ENCODE measurements around the gene ETFA.

Gene ETFA

DNA sequence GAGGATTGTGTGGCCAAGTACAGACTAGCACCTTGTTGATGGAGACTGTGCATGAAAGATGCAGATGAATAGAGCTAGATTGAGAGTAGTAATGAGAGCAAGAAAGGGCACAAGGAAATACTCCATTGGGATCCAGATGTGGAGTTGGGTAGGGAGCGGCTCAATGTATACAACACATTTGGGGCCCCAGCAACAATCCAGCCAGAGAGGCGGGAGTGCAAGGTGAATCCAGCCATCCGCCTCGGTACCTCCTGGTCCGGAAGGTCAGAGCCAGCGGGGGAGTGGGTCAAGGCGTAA is 34.3 kb upstream of the ETFA start:
- CTCF ChIA-PET, result interaction anchor here (1.7 to 3.1 kb wide), 3 partner anchors 9 to 154 kb away, joined by 5 to 8 read pairs (median 7); no protein-coding TSS in a partner anchor
- POLR2A ChIA-PET, result interaction anchor here (3.1 kb wide), 1 partner anchor 9 kb away, joined by 16 read pairs; the partner anchor contains the start of gene ISL2
- no peak for DNase-seq (ENCODE audit: low read depth, low spot score)
- TF ChIP-seq, protein P1, sequence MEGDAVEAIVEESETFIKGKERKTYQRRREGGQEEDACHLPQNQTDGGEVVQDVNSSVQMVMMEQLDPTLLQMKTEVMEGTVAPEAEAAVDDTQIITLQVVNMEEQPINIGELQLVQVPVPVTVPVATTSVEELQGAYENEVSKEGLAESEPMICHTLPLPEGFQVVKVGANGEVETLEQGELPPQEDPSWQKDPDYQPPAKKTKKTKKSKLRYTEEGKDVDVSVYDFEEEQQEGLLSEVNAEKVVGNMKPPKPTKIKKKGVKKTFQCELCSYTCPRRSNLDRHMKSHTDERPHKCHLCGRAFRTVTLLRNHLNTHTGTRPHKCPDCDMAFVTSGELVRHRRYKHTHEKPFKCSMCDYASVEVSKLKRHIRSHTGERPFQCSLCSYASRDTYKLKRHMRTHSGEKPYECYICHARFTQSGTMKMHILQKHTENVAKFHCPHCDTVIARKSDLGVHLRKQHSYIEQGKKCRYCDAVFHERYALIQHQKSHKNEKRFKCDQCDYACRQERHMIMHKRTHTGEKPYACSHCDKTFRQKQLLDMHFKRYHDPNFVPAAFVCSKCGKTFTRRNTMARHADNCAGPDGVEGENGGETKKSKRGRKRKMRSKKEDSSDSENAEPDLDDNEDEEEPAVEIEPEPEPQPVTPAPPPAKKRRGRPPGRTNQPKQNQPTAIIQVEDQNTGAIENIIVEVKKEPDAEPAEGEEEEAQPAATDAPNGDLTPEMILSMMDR (IDR thresholded peaks at IDR 0.05; ENCODE audit: insufficient read depth, low read length, missing control alignments), result no peak
- H3K4me3 ChIP-seq (ENCODE audit: low read depth, low read length), result no peak overlapping the region

DNA sequence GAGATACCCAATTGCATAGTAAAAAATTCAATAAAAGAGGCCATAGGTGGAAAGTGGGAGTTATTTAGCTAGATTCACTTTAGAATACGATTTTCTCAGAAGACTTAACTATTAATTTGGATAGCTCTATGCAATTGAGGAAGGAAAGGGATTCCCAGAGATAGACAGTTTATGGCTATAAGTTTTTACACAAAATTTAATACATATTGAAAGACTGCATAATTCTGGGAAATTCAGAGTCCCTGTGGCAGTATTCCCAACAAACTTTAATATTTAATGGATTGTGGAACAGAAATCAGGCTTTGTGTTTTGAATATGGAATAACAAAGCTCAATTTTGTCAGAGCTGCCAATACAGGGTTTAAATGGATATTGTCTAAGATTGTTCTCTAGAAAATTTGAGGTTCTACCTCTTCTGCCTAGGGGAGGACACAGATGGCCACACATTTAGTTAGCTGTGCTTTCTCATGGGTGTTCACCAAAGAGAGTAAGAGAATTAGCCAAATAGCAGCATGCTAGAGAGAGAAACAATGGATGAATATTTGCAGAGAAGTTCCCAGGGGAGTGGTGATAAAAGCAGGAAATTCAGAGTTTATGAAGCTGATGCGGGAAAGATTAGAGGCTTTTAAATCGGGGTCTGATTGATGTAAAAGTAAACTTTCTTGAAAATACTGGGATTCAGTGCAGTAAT is 33.8 kb upstream of the ETFA start:
- CTCF ChIA-PET, result interaction anchor here (1.7 to 3.1 kb wide), 2 partner anchors 10 to 154 kb away, joined by 5 to 7 read pairs; no protein-coding TSS in a partner anchor
- DNase-seq (ENCODE audit: low read depth, low spot score), result no peak
- TF ChIP-seq, protein P1 (IDR thresholded peaks at IDR 0.05; ENCODE audit: insufficient read depth, low read length, missing control alignments), result no peak
- POLR2A ChIA-PET, result interaction anchor here (3.1 kb wide), 1 partner anchor 9 kb away, joined by 16 read pairs; the partner anchor contains the start of gene ISL2
- H3K4me3 ChIP-seq (ENCODE audit: low read depth, low read length), result no peak overlapping the region

DNA sequence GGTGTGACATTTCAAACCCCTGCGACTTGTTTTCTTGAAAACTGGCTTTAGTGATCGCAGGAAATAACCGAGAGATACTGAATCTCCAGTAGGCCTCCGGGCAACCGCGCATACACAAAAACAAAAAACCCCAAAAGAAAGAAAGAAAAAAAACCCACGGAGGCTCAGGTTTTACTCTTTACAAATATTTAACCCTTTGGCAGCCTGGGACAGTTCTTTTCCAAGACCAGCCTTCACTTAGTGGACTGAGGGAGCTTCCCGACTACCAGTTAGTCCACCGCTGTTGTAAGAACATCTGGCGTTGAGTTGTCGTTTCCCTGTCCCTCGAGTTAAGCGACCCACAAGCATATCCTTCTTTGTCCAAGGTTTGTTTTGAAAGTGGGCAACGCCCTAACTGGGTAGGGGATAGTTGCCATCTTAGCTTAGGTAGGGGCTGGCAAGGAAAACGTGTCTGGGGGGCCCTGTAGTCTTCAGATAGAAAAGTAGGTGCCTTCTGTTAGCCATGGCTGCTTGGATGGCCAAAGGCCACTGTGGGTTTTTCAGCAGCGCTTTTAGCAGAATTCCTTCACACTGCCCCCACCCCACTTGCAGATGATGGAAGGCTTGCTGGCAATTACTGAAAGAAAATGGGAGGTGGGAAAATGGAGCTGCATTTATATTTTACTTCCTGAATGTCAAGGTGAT is 32.2 kb upstream of the ETFA start:
- CTCF ChIA-PET, result interaction anchor here (3.1 kb wide), 1 partner anchor 152 kb away, joined by 7 read pairs; no protein-coding TSS in a partner anchor
- TF ChIP-seq, protein P1 (IDR thresholded peaks at IDR 0.05; ENCODE audit: insufficient read depth, low read length, missing control alignments), result no peak
- POLR2A ChIA-PET, result no interaction called here
- no peak for DNase-seq (ENCODE audit: low read depth, low spot score)
- no peak overlapping the region for H3K4me3 ChIP-seq (ENCODE audit: low read depth, low read length)

DNA sequence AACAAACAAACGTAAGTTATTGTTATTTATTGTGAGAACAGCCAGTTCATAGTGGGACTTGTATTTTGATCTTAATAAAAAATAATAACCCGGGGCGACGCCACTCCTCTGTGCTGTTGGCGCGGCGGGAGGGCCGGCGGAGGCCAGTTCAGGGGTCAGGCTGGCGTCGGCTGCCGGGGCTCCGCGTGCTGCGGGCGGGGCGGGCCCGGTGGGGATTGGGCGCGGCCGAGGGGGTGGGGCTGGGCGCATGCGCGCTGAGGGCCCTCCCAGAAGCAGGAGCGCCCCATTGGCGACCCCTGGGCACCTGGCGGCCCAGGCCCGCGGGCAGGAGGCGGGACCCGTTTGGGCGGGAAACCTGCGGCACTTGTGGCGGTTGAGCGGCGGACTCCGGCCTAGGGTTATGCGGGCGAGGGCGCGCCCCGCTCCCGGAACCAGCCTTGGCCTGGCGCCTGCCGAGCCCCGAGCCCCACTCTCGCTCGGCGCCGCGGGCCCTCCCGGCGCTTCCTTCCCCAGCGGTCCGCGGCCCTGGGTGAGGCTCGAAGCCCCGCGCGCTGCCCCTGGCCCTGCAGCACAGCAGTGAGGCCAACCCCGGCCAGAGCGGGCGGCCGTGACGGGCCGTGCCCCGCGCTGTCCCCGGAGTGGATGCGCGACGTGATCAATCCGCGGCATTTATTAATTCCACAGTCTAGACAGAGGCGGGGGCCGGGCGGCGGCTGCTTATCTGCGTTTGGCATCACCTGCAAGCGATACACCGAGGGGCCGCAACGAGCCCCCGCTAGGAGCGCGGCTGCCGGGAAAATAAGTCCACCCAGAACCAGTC is 31.3 kb upstream of the ETFA start:
- ChIA-PET CTCF (no interaction called here), POLR2A (no interaction called here)
- TF ChIP-seq, protein P1 (IDR thresholded peaks at IDR 0.05; ENCODE audit: insufficient read depth, low read length, missing control alignments), result no peak
- H3K4me3 ChIP-seq (ENCODE audit: low read depth, low read length), result no peak overlapping the region
- no peak for DNase-seq (ENCODE audit: low read depth, low spot score)

DNA sequence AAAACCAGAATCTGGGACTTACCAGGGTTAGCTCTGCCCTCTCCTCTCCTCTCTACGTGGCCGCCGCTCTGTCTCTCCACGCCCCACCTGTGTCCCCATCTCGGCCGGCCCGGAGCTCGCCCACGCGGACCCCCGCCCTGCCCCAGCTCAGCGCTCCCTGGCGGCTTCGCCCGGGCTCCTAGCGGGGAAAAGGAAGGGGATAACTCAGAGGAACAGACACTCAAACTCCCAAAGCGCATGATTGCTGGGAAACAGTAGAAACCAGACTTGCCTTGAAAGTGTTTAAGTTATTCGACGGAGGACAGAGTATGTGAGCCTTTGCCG is 30.8 kb upstream of the ETFA start:
- no peak for DNase-seq (ENCODE audit: low read depth, low spot score)
- POLR2A ChIA-PET, result no interaction called here
- TF ChIP-seq, protein P1 (IDR thresholded peaks at IDR 0.05; ENCODE audit: insufficient read depth, low read length, missing control alignments), result no peak
- CTCF ChIA-PET, result no interaction called here
- no peak overlapping the region for H3K4me3 ChIP-seq (ENCODE audit: low read depth, low read length)
